IPS DF 19.7 (cell line): ENCODE measurements around the gene CCDC141.

Source experiments
- DNase-seq: peaks from one replicate; pipeline ENCODE4 v3.0.0-alpha.2; 2013; ENCODE audit warnings: low read depth, low spot score

The CCDC141 gene

GRCh38 chr2:178871536-178871935 lies 178.4 kb downstream of the CCDC141 start:
- no peak for DNase-seq

GRCh38 chr2:178870703-178871102 lies 179.2 kb downstream of the CCDC141 start:
- no peak for DNase-seq

- no peak for DNase-seq
Measured at GRCh38 chr2:178865999-178866398, 183.9 kb downstream of the CCDC141 start.

- DNase-seq = no peak
Measured at GRCh38 chr2:178865146-178865936, 184.6 kb downstream of the CCDC141 start.

GRCh38 chr2:178863856-178864620 lies 185.9 kb downstream of the CCDC141 start:
- no peak for DNase-seq

GRCh38 chr2:178863130-178863855 lies 186.6 kb downstream of the CCDC141 start:
- no peak for DNase-seq

- no peak for DNase-seq
Measured at GRCh38 chr2:178860551-178860950, 189.4 kb downstream of the CCDC141 start.

- no peak for DNase-seq
Measured at GRCh38 chr2:178859730-178860129, 190.2 kb downstream of the CCDC141 start.

GRCh38 chr2:178858896-178859625 lies 190.9 kb downstream of the CCDC141 start:
- no peak for DNase-seq

- no peak for DNase-seq
Measured at GRCh38 chr2:178855151-178855550, 194.8 kb downstream of the CCDC141 start.

GRCh38 chr2:178848335-178848734 lies 201.6 kb downstream of the CCDC141 start:
- DNase-seq = no peak

GRCh38 chr2:178846458-178846802 lies 203.5 kb downstream of the CCDC141 start:
- DNase-seq = no peak

GRCh38 chr2:178845566-178846457 lies 204.1 kb downstream of the CCDC141 start:
- no peak for DNase-seq

- no peak for DNase-seq
Measured at GRCh38 chr2:178844701-178845100, 205.2 kb downstream of the CCDC141 start.

- no peak for DNase-seq
Measured at GRCh38 chr2:178844269-178844668, 205.7 kb downstream of the CCDC141 start.

GRCh38 chr2:178843697-178844096 lies 206.2 kb downstream of the CCDC141 start:
- DNase-seq = no peak

- no peak for DNase-seq
Measured at GRCh38 chr2:178836807-178837206, 213.1 kb downstream of the CCDC141 start.

GRCh38 chr2:178834086-178834485 lies 215.9 kb downstream of the CCDC141 start:
- DNase-seq = no peak

GRCh38 chr2:178833382-178833781 lies 216.6 kb downstream of the CCDC141 start:
- DNase-seq = no peak

GRCh38 chr2:178830451-178830850 lies 219.5 kb downstream of the CCDC141 start:
- no peak for DNase-seq

- no peak for DNase-seq
Measured at GRCh38 chr2:178829981-178830380, 220.0 kb downstream of the CCDC141 start.
